GM21717 (cell line): ENCODE results near the gene NAALADL2.
"Not testable (repeated sequence)": the region's sequence is repeated elsewhere in the genome, so short reads cannot be mapped to it uniquely, and the experiment has no call there.

Experiments used
- ATAC-seq: cut with Tn5 transposase; IDR thresholded peaks from one replicate; pipeline ENCODE4 v1.9.1; 2021; ENCODE audit warnings: mild to moderate bottlenecking, moderate library complexity; ENCODE audit not compliant: unreplicated experiment

Gene NAALADL2

DNA sequence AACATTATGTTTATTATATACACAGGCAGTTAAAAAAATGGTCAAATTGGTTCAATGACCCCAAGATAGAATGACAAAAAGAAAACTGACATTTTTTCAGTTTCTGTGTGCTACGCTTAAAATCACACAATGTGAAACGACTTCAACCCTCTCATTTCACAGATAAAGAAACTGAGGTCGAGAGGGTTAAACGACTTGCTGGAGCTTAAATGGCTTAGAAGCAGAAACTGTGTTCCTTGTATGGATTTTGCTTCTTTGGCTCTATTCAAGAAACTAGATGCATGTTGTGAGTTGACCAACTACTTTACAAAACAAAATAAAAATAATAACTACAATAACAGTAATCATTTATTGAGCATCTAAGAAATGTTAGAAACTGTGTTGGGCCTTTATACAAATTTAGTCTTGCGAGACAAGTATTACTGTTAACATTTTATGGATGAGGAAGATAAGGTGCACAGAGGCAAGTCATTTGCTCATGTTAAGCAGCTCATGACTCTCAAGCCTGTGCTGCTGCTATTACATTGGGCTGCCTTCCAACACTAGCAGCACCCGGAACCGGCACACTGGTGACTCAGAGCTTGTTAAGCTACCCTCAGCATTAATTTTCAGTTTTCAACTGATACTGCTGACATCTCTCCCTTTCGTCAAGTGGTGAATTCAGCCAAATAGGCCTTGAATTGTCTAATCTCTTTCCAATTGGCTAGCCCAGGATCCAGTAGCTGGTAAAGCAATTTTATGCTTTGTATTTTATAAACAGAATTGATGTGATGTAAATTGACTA lies 487.6 kb downstream of the NAALADL2 start:
- peak; percentile 40 for ATAC-seq

DNA sequence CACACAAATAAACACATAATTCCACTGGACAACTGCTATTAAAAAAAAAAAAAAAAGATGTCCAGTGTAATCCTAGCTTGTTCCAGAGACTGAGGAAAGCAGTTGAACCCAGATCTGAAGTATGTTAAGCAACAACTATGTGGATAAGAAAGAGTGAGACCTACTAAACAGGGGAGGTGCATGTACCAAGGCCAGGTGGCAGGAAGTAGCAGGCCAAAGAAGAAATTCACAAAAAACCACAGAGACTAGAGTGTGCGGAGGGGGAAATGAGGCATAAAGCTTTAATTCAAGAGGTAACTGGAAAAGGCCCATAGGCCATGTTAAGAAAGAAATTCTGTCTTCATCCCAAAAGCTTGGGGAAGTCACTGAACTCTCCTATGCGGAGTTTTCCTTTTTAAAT lies 490.0 kb downstream of the NAALADL2 start:
- ATAC-seq: peak; percentile 56

DNA sequence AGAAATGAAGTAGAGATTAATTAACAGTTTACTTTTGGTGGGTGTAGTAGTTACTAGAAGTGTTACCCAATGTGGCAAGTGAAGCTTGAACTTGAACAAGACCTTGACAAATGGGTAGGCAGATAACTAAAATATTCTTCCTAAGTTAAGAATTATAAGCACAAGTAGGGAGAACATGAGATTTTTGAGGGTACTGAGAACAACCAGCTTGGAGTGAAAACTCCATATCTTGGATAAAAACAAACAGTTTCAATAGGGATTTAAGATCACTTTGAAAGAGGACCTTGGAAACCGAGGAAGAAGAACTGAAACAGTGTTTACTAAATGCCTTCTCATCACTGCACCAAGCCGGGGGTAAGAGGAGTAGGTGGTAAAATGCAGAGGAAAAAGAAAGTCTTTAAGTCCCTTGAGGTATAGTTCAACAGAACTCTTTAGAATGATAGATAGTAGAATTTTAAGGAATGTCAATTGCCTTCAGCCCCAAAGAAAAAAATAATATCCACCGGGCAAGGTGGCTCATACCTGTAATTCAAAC lies 496.7 kb downstream of the NAALADL2 start:
- no peak for ATAC-seq

DNA sequence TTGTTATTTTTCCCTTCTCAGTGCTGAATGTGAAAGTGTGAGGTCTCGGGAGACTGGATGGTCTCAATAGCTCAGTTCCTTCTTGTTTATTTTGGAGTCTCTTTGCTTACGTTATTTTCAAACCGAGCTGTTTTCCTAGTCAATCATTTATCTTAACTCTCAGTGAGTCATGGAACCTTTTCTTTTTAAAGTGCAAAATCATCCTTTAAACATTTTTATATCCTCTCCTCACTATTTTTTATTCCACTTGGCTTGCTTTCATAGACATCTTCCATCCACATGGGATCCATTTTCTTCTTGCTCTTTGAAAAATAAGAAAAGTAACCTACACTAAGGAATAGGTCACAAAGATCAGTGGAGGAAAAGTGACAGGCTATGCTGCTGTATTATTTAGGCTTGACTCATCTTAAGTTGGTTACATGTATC lies 497.8 kb downstream of the NAALADL2 start:
- ATAC-seq: no peak

DNA sequence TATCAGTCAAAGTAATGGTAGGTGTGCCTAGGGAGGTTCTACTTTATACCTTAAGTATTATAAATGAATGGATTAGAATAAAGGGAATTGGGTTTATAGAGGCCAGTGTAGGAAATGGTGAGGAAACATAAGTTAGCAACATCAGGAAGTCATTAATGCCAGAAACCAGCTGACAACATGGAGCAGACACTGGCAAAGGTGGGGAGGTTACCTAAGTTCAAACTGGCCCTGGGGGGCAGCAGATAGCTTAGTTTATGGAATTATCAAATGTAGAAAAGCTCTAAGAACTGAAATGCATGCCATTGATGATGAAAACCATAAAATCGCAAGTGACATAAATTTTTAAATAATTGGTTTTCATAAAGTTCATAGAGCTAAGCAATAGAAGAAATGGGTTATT lies 498.6 kb downstream of the NAALADL2 start:
- no peak for ATAC-seq

DNA sequence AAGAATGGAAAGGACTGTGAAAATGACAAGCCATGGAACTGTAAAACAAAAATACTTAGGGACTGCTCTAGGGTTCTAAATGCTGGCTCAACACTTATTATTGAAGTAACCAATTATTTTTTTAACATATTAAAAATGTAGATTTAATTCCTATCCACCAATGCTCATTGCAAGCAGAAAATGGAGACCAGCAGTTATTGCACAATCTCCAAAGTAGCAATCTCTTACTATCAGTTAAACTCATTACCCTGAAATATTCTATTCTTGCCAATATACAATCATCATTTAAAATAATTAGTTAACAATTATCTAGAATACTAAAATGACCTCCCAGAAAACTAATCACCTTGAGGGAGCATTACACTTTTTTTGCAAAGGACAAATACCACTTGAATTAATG lies 499.8 kb downstream of the NAALADL2 start:
- ATAC-seq: no peak

DNA sequence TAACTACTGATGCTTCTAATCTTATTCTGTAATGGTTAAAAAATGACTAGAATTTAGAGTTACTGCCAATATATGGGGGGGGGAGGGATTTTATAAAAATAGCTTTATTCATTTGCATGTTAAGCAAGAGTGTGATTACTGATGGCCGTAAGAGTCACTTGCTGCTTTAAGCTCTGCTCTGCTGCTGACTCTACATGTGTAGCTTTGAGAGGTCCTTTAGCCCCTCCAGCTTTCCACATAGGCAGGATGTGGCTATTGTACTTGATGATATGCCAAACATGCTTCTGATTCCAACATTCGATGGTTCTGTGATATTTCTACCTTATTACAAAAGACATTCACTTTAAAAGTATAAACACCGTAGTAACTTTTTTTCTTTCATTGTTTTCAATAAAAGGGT lies 511.3 kb downstream of the NAALADL2 start:
- not testable (repeated sequence) for ATAC-seq

DNA sequence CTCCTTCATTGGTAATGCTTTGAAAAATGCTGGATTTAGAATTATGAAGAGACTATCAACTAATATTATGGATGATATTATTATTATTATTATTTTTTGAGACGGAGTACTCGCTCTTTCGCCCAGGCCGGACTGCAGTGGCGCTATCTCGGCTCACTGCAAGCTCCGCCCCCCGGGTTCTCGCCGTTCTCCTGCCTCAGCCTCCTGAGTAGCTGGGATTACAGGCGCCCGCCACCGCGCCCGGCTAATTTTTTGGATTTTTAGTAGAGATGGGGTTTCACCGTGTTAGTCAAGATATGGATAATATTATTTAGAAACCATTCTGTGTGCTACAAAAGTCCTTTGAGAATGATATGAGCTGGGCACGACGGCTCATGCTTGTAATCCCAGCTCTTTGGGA lies 512.1 kb downstream of the NAALADL2 start:
- not testable (repeated sequence) for ATAC-seq

DNA sequence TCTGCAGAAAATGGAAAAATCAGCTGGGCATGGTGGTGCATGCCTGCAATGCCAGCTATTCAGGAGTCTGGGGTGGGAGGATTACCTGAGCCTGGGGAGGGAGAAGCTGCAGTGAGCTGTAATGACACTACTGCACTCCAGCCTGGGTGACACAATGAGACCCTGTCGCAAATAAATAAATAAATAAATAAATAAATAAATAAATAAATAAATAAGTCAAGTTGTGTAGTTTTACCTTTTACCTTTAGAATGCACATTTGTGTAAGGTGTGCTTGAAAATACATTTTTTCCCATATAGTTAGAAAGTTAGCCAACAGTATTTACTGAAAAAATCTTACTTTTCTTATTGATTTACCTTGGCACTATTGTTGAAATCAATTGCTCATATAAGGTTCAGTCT lies 515.6 kb downstream of the NAALADL2 start:
- no peak for ATAC-seq

DNA sequence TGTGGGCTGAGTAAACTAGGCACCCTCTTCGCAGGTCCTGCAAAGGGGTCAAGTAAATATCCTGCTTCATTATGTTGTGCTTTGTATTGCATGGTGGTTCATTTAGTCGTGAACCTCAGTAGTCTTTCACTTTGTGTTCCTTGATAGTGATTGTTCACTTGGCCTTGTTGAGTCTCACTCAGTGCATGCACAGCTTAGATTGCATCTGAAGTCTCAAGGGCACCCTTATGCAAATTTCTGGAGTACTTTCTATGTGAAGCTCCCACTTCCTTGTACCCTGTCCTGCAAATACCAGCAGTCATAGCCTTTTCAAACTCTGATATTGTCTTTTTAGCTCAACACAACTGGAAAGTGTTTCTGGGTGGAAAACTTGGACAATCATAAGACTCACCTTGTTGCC lies 519.2 kb downstream of the NAALADL2 start:
- ATAC-seq: no peak

DNA sequence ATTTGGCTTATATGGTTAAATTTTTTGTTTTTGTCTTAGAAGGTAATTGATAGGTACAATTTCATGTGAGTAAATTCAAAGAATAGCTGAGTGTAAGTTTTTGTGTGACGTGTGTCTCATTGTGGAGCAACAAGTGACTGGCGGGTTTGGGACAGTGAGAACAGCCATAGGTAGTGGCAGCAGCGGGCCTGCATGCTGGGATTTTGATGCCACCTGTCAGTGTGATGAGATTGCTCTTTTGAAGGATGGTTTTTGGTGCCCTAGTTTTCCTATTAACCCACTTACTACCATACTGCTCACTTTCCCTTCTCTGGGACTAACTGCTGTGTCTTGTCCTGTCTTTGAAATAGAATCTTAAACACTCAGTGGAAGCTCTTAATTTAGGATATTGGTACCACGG lies 522.6 kb downstream of the NAALADL2 start:
- ATAC-seq: no peak

DNA sequence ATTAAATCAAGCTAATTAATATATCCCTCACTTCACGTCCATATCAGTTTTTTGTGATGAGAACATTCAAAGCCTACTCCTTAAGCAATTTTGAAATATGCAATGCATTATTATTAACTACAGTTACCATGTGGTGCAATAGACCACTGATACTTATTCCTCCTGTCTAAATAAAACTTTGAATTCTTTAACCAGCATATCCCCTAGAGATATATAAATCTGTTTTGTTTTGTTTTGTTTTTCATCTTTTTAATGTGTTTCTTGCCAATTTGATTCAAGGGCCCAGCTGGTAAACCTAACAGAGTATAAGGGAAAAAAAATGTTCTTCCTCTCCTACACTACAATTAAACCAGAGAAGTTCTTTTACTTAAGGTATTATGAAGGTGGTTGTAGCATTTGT lies 524.2 kb downstream of the NAALADL2 start:
- no peak for ATAC-seq

DNA sequence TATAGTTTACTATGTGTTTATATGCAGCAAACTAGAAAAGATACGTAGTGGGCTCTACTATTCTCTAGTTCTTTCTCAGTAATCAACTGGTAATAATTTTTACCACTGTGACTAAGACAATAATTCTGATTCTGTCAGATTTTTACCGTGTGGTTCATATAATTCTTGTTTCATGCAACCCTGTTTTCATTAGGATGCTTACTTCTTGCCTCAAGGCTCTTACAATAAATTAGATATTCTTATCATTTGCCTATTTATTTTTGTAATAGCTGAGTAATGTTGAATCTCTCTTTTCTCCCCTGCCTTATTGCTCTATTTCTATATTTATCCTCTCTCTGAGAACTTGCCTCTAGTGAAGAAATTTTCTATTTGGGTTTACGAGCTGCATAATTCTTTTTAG lies 524.7 kb downstream of the NAALADL2 start:
- no peak for ATAC-seq

DNA sequence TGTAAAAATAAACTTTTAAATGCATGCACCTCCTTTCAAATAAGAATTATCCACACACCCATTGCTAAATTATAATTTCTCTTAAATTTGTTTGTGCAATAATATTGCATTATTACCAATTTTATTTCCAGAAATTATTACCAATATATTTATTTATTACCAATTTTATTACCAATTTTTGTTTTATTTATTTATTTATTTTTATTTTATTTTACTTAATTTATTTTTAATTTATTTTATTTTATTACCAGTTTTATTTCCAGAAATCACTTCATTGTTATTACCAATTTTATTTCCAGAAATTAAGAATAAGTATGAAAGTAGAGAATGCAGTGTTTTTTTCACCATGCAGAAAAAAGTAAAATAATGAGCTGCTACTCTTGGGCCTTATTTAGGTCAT lies 525.4 kb downstream of the NAALADL2 start:
- no peak for ATAC-seq

DNA sequence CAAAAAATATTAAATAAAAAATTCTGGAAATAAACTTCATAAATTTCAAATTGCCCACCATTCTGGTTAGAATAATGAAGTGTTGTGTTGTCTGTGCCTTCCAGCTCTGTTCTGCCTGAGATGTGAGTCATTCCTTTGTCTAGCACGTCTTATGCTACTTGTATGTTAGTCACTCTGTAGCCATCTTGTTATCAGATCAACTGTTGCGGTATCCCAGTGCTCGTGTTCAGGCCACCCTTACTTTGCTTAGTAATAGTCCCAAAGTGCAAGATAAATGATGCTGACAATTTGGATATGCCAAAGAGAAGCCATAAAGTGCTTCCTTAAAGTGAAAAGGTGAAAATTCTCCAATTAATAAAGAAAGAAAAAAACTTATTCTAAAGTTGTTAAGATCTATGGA lies 527.5 kb downstream of the NAALADL2 start:
- no peak for ATAC-seq

DNA sequence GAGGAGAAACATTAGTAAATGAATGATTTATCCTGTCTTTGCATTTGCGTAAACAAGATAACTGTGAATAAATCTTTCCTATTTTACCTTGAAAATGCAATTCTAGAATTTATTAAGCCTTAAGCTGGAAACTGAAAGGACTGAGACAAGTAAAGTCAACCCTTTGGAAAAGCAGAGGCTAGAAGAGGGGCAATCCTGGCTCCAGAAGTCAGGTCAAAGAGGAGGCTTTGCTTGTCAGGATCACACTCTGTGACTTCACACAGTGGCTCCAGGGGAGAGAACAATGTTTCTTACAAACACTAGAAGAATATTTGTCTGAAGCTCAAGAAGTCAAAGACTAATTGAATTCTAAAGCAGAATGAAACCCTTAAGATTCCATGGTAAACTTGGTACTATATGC lies 530.4 kb downstream of the NAALADL2 start:
- no peak for ATAC-seq

DNA sequence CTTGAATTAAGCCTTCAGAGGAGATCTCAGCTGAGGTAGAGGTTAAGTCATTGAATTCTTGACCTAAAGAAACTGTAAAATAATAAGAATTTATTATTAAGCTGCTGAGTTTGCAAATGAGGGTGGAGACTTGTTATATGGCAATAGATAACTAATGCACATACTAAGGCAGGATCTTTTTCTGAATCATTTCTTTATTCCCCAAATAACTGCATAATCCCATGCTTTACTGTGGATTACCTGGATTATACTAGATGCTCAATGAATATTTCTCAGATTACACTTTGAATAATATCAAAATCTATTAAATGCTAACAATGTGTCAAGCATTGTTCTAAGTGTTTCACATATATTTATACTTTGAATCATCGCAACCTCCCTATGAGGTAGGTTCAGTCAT lies 532.5 kb downstream of the NAALADL2 start:
- ATAC-seq: no peak

DNA sequence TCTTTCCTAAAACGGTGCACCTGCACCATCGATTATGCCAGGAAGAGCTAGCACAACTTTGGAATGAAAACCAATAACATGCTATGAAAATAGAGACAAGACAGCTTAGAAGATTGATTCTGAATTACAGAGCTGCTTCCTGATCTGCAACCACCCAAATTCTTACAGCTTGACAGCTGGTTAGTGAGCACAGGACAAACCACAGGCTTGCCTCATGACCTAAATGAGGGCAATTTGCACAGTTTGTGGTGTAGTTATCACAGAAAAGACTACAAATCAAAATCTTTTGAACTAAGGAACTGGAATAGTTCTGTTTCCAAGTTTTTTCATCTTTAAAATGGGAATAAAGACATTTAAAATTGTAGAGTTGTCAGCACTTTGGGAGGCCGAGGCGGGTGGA lies 533.5 kb downstream of the NAALADL2 start:
- ATAC-seq: no peak

DNA sequence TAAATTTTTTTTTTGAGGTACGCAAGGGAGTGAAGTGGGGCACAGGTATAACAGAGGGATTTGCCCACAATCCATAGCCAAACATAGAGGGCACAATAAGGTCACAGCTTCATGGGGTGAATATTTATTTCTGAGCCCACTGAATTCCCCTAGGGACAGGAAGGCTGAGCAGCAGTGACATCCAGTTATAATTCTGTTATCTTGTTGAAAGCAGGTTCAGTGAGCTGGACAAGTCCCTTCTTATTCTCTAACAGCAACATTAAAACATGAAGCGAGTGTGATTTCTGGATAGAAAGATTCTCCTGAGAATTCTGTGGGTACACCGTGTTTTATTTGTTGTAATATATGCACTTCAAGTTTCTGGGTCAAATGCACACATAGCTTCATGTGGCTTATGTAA lies 538.2 kb downstream of the NAALADL2 start:
- ATAC-seq: no peak

DNA sequence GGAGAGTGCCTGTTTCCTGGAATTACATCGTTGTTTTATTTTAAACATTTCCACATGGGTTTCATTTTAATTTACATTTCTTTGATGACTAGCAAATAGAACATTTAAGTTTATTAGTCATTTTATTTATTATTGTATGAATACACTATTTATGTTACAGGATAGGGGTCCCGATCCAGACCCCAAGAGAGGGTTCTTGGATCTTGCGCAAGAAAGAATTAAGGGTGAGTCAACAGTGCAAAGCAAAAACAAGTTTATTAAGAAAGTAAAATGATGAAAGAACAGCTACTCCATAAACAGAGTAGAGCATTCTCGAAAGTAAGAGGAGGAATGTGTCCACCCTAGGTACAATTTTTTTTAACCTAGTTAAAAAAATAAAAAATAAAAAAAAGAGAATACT lies 539.5 kb downstream of the NAALADL2 start:
- no peak for ATAC-seq

DNA sequence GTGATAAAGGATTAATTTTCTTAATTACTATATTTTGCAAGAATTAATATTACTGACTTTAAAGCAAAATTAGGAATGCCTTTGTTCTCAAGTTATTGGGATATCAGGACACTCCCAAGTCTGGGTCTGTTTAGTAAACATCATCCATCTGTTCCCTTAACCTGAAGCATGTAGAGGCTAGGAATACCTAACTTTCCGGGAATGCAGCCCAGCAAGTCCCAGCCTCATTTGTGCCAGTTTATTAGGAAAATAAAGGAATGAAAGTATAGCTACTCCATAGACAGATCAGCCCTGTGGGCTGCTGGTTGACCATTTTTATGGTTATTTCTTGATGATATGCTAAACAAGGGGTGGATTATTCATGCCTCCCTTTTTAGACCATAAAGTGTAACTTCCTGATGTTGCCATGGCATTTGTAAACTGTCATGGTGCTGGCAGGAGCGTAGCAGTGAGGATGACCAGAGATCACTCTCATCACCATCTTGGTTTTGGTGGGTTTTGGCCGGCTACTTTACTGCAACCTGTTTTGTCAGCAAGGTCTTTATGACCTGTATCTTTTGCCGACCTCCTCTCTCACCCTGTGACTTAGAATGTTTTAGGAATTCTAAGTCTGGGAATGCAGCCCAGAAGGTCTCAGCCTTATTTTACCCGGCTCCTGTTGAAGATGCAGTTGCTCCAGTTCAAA lies 540.2 kb downstream of the NAALADL2 start:
- no peak for ATAC-seq

DNA sequence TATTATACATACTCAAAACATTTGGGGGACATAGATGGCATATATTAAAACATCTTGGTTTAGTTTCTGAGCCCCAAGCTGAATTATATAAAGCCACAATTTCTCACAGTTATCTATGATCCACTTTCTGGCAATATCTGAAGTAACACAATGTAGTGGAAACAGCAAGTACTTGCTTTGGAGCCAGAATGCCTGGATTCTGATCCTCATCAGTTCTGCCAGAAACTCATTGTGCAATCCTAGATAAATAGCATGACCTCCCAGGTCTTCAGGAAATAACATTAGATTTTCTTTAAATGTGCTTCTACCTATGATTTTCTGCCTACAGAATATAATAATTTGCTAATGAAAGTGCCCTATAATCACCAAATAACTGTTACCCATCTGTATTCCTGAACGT lies 544.9 kb downstream of the NAALADL2 start:
- no peak for ATAC-seq
